Neural cell (in vitro differentiated cells): Measurements from ENCODE around the gene PADI3. TPM values are rescaled to one million over a fixed set of nuclear protein-coding genes. Genes with fewer than 3 reads are reported as not detected.

Experiments used
- H2AFZ ChIP-seq: fragments of 200-600, 300-800 bp; sonication (generic), shearing (Covaris generic); 2 replicates; pipeline ENCODE4 v1.6.0; 2014; ENCODE audit warnings: low read depth, mild to moderate bottlenecking, antibody characterized with exemption, low read length, moderate library complexity
- H3F3A ChIP-seq: fragments of 200-600 bp; shearing (Covaris generic); 2 replicates; pipeline ENCODE4 v1.6.1; 2016; ENCODE audit warnings: mild to moderate bottlenecking, moderate library complexity, mixed read lengths, antibody characterized with exemption, low read length; ENCODE audit not compliant: insufficient read depth, poor library complexity, severe bottlenecking
- H3K27ac ChIP-seq: fragments of 200-600, 300-800 bp; sonication (generic), shearing (Covaris generic); 2 replicates; pipeline ENCODE4 v1.5.1; 2014; ENCODE audit warnings: mild to moderate bottlenecking, low read length, moderate library complexity
- H3K27me3 ChIP-seq: fragments of 300-800, 200-600 bp; sonication (generic), shearing (Covaris generic); 2 replicates; pipeline ENCODE4 v1.6.0; 2014; ENCODE audit warnings: mild to moderate bottlenecking, low read depth, low read length, moderate library complexity; ENCODE audit not compliant: insufficient read depth
- H3K36me3 ChIP-seq: fragments of 300-800, 200-600 bp; sonication (generic), shearing (Covaris generic); 2 replicates; pipeline ENCODE4 v1.5.1; 2014; ENCODE audit warnings: mild to moderate bottlenecking, antibody characterized with exemption, low read length, moderate library complexity; ENCODE audit not compliant: insufficient read depth
- H3K4me2 ChIP-seq: fragments of 300-800, 200-600 bp; sonication (generic), shearing (Covaris generic); 2 replicates; pipeline ENCODE4 v1.6.0; 2014; ENCODE audit warnings: mild to moderate bottlenecking, low read length
- H3K4me3 ChIP-seq: fragments of 300-800, 200-600 bp; sonication (generic), shearing (Covaris generic); 2 replicates; pipeline ENCODE4 v1.5.1; 2014; ENCODE audit warnings: mild to moderate bottlenecking, low read length, moderate library complexity
- H3K79me2 ChIP-seq: fragments of 200-600 bp; shearing (Covaris generic); replicated peaks from 2 replicates; pipeline ENCODE4 v1.6.0; 2014; ENCODE audit warnings: mild to moderate bottlenecking, low read length, moderate library complexity; ENCODE audit not compliant: insufficient read depth
- H3K9ac ChIP-seq: fragments of 300-800, 200-600 bp; sonication (generic), shearing (Covaris generic); 2 replicates; pipeline ENCODE4 v1.6.1; 2016; ENCODE audit warnings: mild to moderate bottlenecking, low read length, mixed read lengths
- H3K9me2 ChIP-seq: fragments of 200-600 bp; shearing (Covaris generic); 2 replicates; pipeline ENCODE4 v1.6.1; 2016; ENCODE audit warnings: mild to moderate bottlenecking, low read length, mixed read lengths; ENCODE audit not compliant: insufficient read depth
- H3K9me3 ChIP-seq: fragments of 200-600, 300-800 bp; sonication (generic), shearing (Covaris generic); 2 replicates; pipeline ENCODE4 v1.6.1; 2016; ENCODE audit warnings: mild to moderate bottlenecking, mixed run types, low read length, moderate library complexity, mixed read lengths
- H4K20me1 ChIP-seq: fragments of 200-600 bp; shearing (Covaris generic); 2 replicates; pipeline ENCODE4 v1.6.1; 2016; ENCODE audit warnings: mild to moderate bottlenecking, mixed run types; ENCODE audit not compliant: insufficient read depth
- CTCF ChIP-seq: fragments of 450-650 bp; IDR thresholded peaks from 2 replicates; pipeline ENCODE4 v1.5.1; 2014; ENCODE audit warnings: antibody characterized with exemption, mild to moderate bottlenecking, moderate library complexity; ENCODE audit not compliant: poor library complexity, severe bottlenecking
- EP300 ChIP-seq: fragments of 450-650 bp; conservative IDR thresholded peaks from 2 replicates; pipeline ENCODE4 v1.6.1; 2014; ENCODE audit warnings: antibody characterized with exemption, mild to moderate bottlenecking, moderate library complexity; ENCODE audit not compliant: poor library complexity, severe bottlenecking
- EZH2 ChIP-seq: fragments of 200-600, 300-800 bp; shearing (Covaris generic), sonication (generic); IDR thresholded peaks from 2 replicates; pipeline ENCODE4 v1.6.1; 2014; ENCODE audit warnings: antibody characterized with exemption, low read length, borderline replicate concordance, mild to moderate bottlenecking; ENCODE audit not compliant: insufficient read depth, poor library complexity, severe bottlenecking
- MXI1 ChIP-seq: fragments of 450-650 bp; conservative IDR thresholded peaks from 2 replicates; pipeline ENCODE4 v1.6.1; 2014; ENCODE audit warnings: antibody characterized with exemption, mild to moderate bottlenecking; ENCODE audit not compliant: poor library complexity, severe bottlenecking
- POLR2AphosphoS5 ChIP-seq: IDR thresholded peaks from 2 replicates; pipeline ENCODE4 v1.6.1; 2012
- RAD21 ChIP-seq: fragments of 450-650 bp; conservative IDR thresholded peaks from 2 replicates; pipeline ENCODE4 v1.6.1; 2014; ENCODE audit warnings: antibody characterized with exemption, mild to moderate bottlenecking, moderate library complexity
- REST ChIP-seq: IDR thresholded peaks from 2 replicates; pipeline ENCODE4 v1.6.1; 2012; ENCODE audit warnings: borderline replicate concordance
- SMC3 ChIP-seq: fragments of 450-650 bp; conservative IDR thresholded peaks from 2 replicates; pipeline ENCODE4 v1.6.1; 2014; ENCODE audit warnings: antibody characterized with exemption, mild to moderate bottlenecking, moderate library complexity; ENCODE audit not compliant: poor library complexity
- TAF1 ChIP-seq: IDR thresholded peaks from 2 replicates; pipeline ENCODE4 v1.6.1; 2012; ENCODE audit warnings: low read depth
- polyA plus RNA-seq: library from polyadenylated mRNA; depleted of rRNA; stranded (reverse); fragments of >200 nt; gene quantifications from 2 replicates; pipeline ENCODE4 v1.2.3, GENCODE V29; 2014

Gene PADI3
- polyA plus RNA-seq, 1 donor from 2014 or later: not detected

GRCh38 chr1:17273096-17273495 is 24.2 kb downstream of the PADI3 start:
- no peaks in the 10 kb centered on the region for H3K27me3 ChIP-seq
- no peak overlapping the region for H3K4me2 ChIP-seq
- no peaks in the 10 kb centered on the region for H3K79me2 ChIP-seq
- no peaks in the 10 kb centered on the region for H3K9me3 ChIP-seq
- H3K4me3 ChIP-seq: no peak overlapping the region
- H3K36me3 ChIP-seq: no peaks in the 10 kb centered on the region
- no peak overlapping the region for H3K9ac ChIP-seq
- H3F3A ChIP-seq: no peaks in the 10 kb centered on the region
- TF ChIP-seq EZH2 (no peak), CTCF (no peak), MXI1 (no peak), SMC3 (no peak), POLR2AphosphoS5 (no peak), EP300 (no peak), TAF1 (no peak), REST (no peak), RAD21 (no peak)
- H4K20me1 ChIP-seq: no peaks in the 10 kb centered on the region
- no peaks in the 10 kb centered on the region for H3K9me2 ChIP-seq
- no peak overlapping the region for H2AFZ ChIP-seq
- H3K27ac ChIP-seq: no peak overlapping the region

- Histone ChIP-seq H3K9me2 (no peaks in the 10 kb centered on the region), H3K4me2 (no peak overlapping the region), H3F3A (no peaks in the 10 kb centered on the region), H3K27ac (no peak overlapping the region), H3K36me3 (no peaks in the 10 kb centered on the region), H3K4me3 (no peak overlapping the region), H4K20me1 (no peaks in the 10 kb centered on the region), H3K9ac (no peak overlapping the region), H3K9me3 (no peaks in the 10 kb centered on the region), H3K27me3 (no peaks in the 10 kb centered on the region), H3K79me2 (no peaks in the 10 kb centered on the region), H2AFZ (no peak overlapping the region)
- TF ChIP-seq CTCF (peak; percentile 13), EP300 (no peak), POLR2AphosphoS5 (no peak), RAD21 (no peak)
Measured at GRCh38 chr1:17274186-17275170, 25.6 kb downstream of the PADI3 start.
